HEK293 (cell line): ENCODE data around the gene PAQR7.

Source experiments
- CTCF ChIA-PET: fragments of 350-600 bp; formaldehyde crosslinking; extraction: SDS; loops from one replicate; lab custom pipeline; 2021; ENCODE audit warnings: antibody characterized with exemption; lab: Yijun Ruan, JAX
- POLR2A ChIA-PET: fragments of 300-600 bp; formaldehyde crosslinking; extraction: SDS; loops from one replicate; lab custom pipeline; 2020; ENCODE audit warnings: antibody characterized with exemption, inconsistent platforms; lab: Yijun Ruan, JAX
- H3K27ac ChIP-seq: fragments of 200-500 bp; sonication (Bioruptor generic); 2 replicates; pipeline ENCODE4 v1.5.1; 2014; ENCODE audit warnings: low read depth, low read length, control low read depth, inconsistent platforms; ENCODE audit errors: extremely low read depth
- H3K36me3 ChIP-seq, 2 experiments: fragments of 200-500 bp in 1 of 2; sonication (Bioruptor generic) in 1 of 2; 1 replicate in 1 of 2; 2 replicates in 1 of 2; pipeline ENCODE4 v1.5.1; 2014 to 2017; ENCODE audit warnings: inconsistent platforms in 2 of 2, low read length in 2 of 2; ENCODE audit not compliant: control insufficient read depth in 2 of 2, insufficient read depth in 1 of 2
- H3K4me1 ChIP-seq: fragments of 200-500 bp; sonication (Bioruptor generic); 2 replicates; pipeline ENCODE4 v1.5.1; 2014; ENCODE audit warnings: mild to moderate bottlenecking, low read length, inconsistent platforms; ENCODE audit not compliant: control insufficient read depth, insufficient read depth
- H3K4me3 ChIP-seq: 2 replicates; pipeline ENCODE4 v1.5.1; 2011; ENCODE audit warnings: low read depth, mild to moderate bottlenecking, control low read depth, low read length, moderate library complexity
- H3K9me3 ChIP-seq: fragments of 200-500 bp; sonication (Bioruptor generic); 2 replicates; pipeline ENCODE4 v1.5.1; 2014; ENCODE audit warnings: low read depth, low read length, inconsistent platforms; ENCODE audit not compliant: control insufficient read depth, insufficient read depth
- GFI1B ChIP-seq: fragments of 450-650 bp; formaldehyde crosslinking; IDR thresholded peaks from 2 replicates; pipeline ENCODE4 v1.5.1; 2016; ENCODE audit warnings: missing biosample characterization, missing genetic modification characterization
- GLIS2 ChIP-seq: fragments of 450-650 bp; formaldehyde crosslinking; IDR thresholded peaks from 2 replicates; pipeline ENCODE4 v1.5.1; 2016; ENCODE audit warnings: missing biosample characterization, missing genetic modification characterization
- KLF9 ChIP-seq: fragments of 450-650 bp; formaldehyde crosslinking; IDR thresholded peaks from 2 replicates; pipeline ENCODE4 v1.5.1; 2016; ENCODE audit warnings: missing biosample characterization, missing genetic modification characterization, low read depth
- SALL2 ChIP-seq: fragments of 450-650 bp; formaldehyde crosslinking; IDR thresholded peaks from 2 replicates; pipeline ENCODE4 v1.5.0; 2017; ENCODE audit warnings: missing biosample characterization, mild to moderate bottlenecking, missing genetic modification characterization, borderline replicate concordance
- ZFP3 ChIP-seq: fragments of 450-650 bp; formaldehyde crosslinking; IDR thresholded peaks from 2 replicates; pipeline ENCODE4 v1.5.1; 2016; ENCODE audit warnings: low read depth, missing biosample characterization, missing genetic modification characterization
- ZFP41 ChIP-seq: fragments of 450-650 bp; formaldehyde crosslinking; IDR thresholded peaks from 2 replicates; pipeline ENCODE4 v1.5.1; 2016; ENCODE audit warnings: missing biosample characterization, missing genetic modification characterization, borderline replicate concordance
- ZNF132 ChIP-seq: fragments of 450-650 bp; formaldehyde crosslinking; IDR thresholded peaks from 2 replicates; pipeline ENCODE4 v1.5.1; 2017; ENCODE audit warnings: missing biosample characterization, missing genetic modification characterization, borderline replicate concordance
- ZNF184 ChIP-seq: fragments of 450-650 bp; IDR thresholded peaks from 2 replicates; pipeline ENCODE4 v1.5.1; 2018; ENCODE audit warnings: missing biosample characterization, mild to moderate bottlenecking, missing genetic modification characterization
- ZNF292 ChIP-seq: fragments of 450-650 bp; formaldehyde crosslinking; IDR thresholded peaks from 2 replicates; pipeline ENCODE4 v1.5.1; 2016; ENCODE audit warnings: low read depth, missing biosample characterization, missing genetic modification characterization, borderline replicate concordance
- ZNF433 ChIP-seq: fragments of 450-650 bp; formaldehyde crosslinking; IDR thresholded peaks from 2 replicates; pipeline ENCODE4 v1.5.1; 2016; ENCODE audit warnings: missing biosample characterization, missing genetic modification characterization, low read depth
- ZNF521 ChIP-seq: fragments of 450-650 bp; formaldehyde crosslinking; IDR thresholded peaks from 2 replicates; pipeline ENCODE4 v1.5.1; 2017; ENCODE audit warnings: missing biosample characterization, mild to moderate bottlenecking, missing genetic modification characterization
- ZNF529 ChIP-seq: fragments of 450-650 bp; formaldehyde crosslinking; IDR thresholded peaks from 2 replicates; pipeline ENCODE4 v1.5.1; 2017; ENCODE audit warnings: missing genetic modification characterization, missing biosample characterization; ENCODE audit not compliant: insufficient replicate concordance
- ZNF571 ChIP-seq: fragments of 450-650 bp; formaldehyde crosslinking; IDR thresholded peaks from 2 replicates; pipeline ENCODE4 v1.5.0; 2017; ENCODE audit warnings: missing biosample characterization, missing genetic modification characterization
- ZNF596 ChIP-seq: fragments of 450-650 bp; IDR thresholded peaks from 2 replicates; pipeline ENCODE4 v1.5.0; 2018; ENCODE audit warnings: missing biosample characterization, mild to moderate bottlenecking, missing genetic modification characterization, moderate library complexity
- ZNF610 ChIP-seq: fragments of 450-650 bp; formaldehyde crosslinking; IDR thresholded peaks from 2 replicates; pipeline ENCODE4 v1.5.1; 2016; ENCODE audit warnings: missing biosample characterization, missing genetic modification characterization, borderline replicate concordance
- ZNF621 ChIP-seq: fragments of 450-650 bp; formaldehyde crosslinking; IDR thresholded peaks from 2 replicates; pipeline ENCODE4 v1.5.1; 2017; ENCODE audit warnings: missing biosample characterization, missing genetic modification characterization
- ZNF664 ChIP-seq: fragments of 450-650 bp; formaldehyde crosslinking; IDR thresholded peaks from 2 replicates; pipeline ENCODE4 v1.5.1; 2016; ENCODE audit warnings: missing biosample characterization, missing genetic modification characterization
- ZNF692 ChIP-seq: fragments of 450-650 bp; formaldehyde crosslinking; IDR thresholded peaks from 2 replicates; pipeline ENCODE4 v1.5.1; 2016; ENCODE audit warnings: missing biosample characterization, missing genetic modification characterization
- ZNF704 ChIP-seq: fragments of 450-650 bp; formaldehyde crosslinking; IDR thresholded peaks from 2 replicates; pipeline ENCODE4 v1.5.1; 2016; ENCODE audit warnings: missing biosample characterization, missing genetic modification characterization
- ZNF747 ChIP-seq: fragments of 450-650 bp; formaldehyde crosslinking; IDR thresholded peaks from 2 replicates; pipeline ENCODE4 v1.5.1; 2016; ENCODE audit warnings: missing biosample characterization, missing genetic modification characterization
- ZNF768 ChIP-seq: fragments of 450-650 bp; formaldehyde crosslinking; IDR thresholded peaks from 2 replicates; pipeline ENCODE4 v1.5.1; 2018; ENCODE audit warnings: missing biosample characterization, mild to moderate bottlenecking, missing genetic modification characterization
- ZNF777 ChIP-seq: fragments of 450-650 bp; formaldehyde crosslinking; IDR thresholded peaks from 2 replicates; pipeline ENCODE4 v1.5.1; 2017; ENCODE audit warnings: missing biosample characterization, missing genetic modification characterization, borderline replicate concordance
- ZSCAN30 ChIP-seq: fragments of 450-650 bp; IDR thresholded peaks from 2 replicates; pipeline ENCODE4 v1.5.1; 2018; ENCODE audit warnings: missing biosample characterization, mild to moderate bottlenecking, missing genetic modification characterization, moderate library complexity
- ZXDB ChIP-seq: fragments of 450-650 bp; formaldehyde crosslinking; IDR thresholded peaks from 2 replicates; pipeline ENCODE4 v1.5.1; 2016; ENCODE audit warnings: missing biosample characterization, missing genetic modification characterization

PAQR7 gene

GRCh38 chr1:25885602-25886001, 10.1 kb upstream of the PAQR7 start:
- Histone ChIP-seq H3K4me1 (no peaks in the 10 kb centered on the region), H3K9me3 (no peaks in the 10 kb centered on the region), H3K27ac (no peak overlapping the region), H3K36me3 (peaks cover 0 to 6% of the 10 kb centered on the region in 2 experiments; a peak in 1 of 3 replicates), H3K4me3 (no peak overlapping the region)
- CTCF ChIA-PET: interaction anchor here (0.7 kb wide), 1 partner anchor 11 kb away, joined by 4 read pairs; no protein-coding TSS in a partner anchor
- POLR2A ChIA-PET: no interaction called here
- TF ChIP-seq ZFP41 (tag by site-specific recombination) (no peak), ZNF610 (tag by site-specific recombination) (no peak), ZNF747 (tag by site-specific recombination) (no peak), ZNF184 (no peak), SALL2 (tag by site-specific recombination) (no peak), ZFP3 (tag by site-specific recombination) (no peak), ZNF621 (tag by site-specific recombination) (no peak), ZNF596 (tag by site-specific recombination) (no peak), ZNF571 (tag by site-specific recombination) (no peak), ZNF529 (no peak), ZNF768 (no peak), ZNF292 (tag by site-specific recombination) (no peak), GLIS2 (tag by site-specific recombination) (no peak)

- TF ChIP-seq ZNF521 (tag by site-specific recombination): no peak
- TF ChIP-seq ZNF692 (tag by site-specific recombination): no peak
- TF ChIP-seq ZXDB: no peak
- TF ChIP-seq ZNF777 (tag by site-specific recombination): no peak
- TF ChIP-seq ZNF433 (tag by site-specific recombination): no peak
- TF ChIP-seq ZNF132 (tag by site-specific recombination): no peak
- no peak for TF ChIP-seq ZNF704 (tag by site-specific recombination)
- TF ChIP-seq KLF9 (tag by site-specific recombination): no peak
- no peak for TF ChIP-seq ZSCAN30 (tag by site-specific recombination)
- TF ChIP-seq, all 188 proteins: peak for 0
- no peaks in the 10 kb centered on the region for H3K4me1 ChIP-seq
- CTCF ChIA-PET: interaction anchor here (0.6 kb wide), 1 partner anchor 56 kb away, joined by 3 read pairs; no protein-coding TSS in a partner anchor
- H3K36me3 ChIP-seq: no peaks in the 10 kb centered on the region
- POLR2A ChIA-PET: no interaction called here
- H3K27ac ChIP-seq: no peak overlapping the region
- H3K9me3 ChIP-seq: no peaks in the 10 kb centered on the region
- H3K4me3 ChIP-seq: no peak overlapping the region
These were observed 5.8 kb upstream of the PAQR7 start for GRCh38 chr1:25881266-25881665.

- Histone ChIP-seq H3K4me1 (no peaks in the 10 kb centered on the region), H3K27ac (no peak overlapping the region), H3K36me3 (no peaks in the 10 kb centered on the region), H3K9me3 (no peaks in the 10 kb centered on the region), H3K4me3 (no peak overlapping the region)
- ChIA-PET CTCF (interaction anchor here (1.2 kb wide), 1 partner anchor 12 kb away, joined by 5 read pairs; no protein-coding TSS in a partner anchor), POLR2A (no interaction called here)
- TF ChIP-seq ZNF664 (peak; percentile 83), GFI1B (no peak)
These were observed 5.0 kb upstream of the PAQR7 start for GRCh38 chr1:25880518-25880917.
